HepG2 (cell line): ENCODE results near the gene C11orf68. TPM values are rescaled to one million over a fixed set of nuclear protein-coding genes. Genes with fewer than 3 reads are reported as not detected.

Experiments used
- ARHGAP35 ChIP-seq: sonication (generic); formaldehyde crosslinking; IDR thresholded peaks from 2 replicates; pipeline ENCODE4 v1.9.0; 2022; ENCODE audit warnings: mild to moderate bottlenecking, inconsistent platforms, moderate library complexity, missing genetic modification reagents, borderline replicate concordance
- ARID2 ChIP-seq: sonication (generic); formaldehyde crosslinking; IDR thresholded peaks from 2 replicates; pipeline ENCODE4 v1.8.1; 2022; ENCODE audit warnings: mild to moderate bottlenecking, missing genetic modification reagents, borderline replicate concordance
- ARID5B ChIP-seq: IDR thresholded peaks from 2 replicates; pipeline ENCODE4 v1.4.0; 2020; ENCODE audit warnings: mild to moderate bottlenecking, missing genetic modification reagents
- CEBPZ ChIP-seq: IDR thresholded peaks from 2 replicates; pipeline ENCODE4 v1.6.1; 2012; ENCODE audit warnings: low read length, improper control_type of control experiment
- DR1 ChIP-seq: sonication (generic); formaldehyde crosslinking; IDR thresholded peaks from 2 replicates; pipeline ENCODE4 v1.8.0; 2021; ENCODE audit warnings: mild to moderate bottlenecking, missing genetic modification reagents, inconsistent platforms
- ESRRA ChIP-seq: sonication (generic); formaldehyde crosslinking; IDR thresholded peaks from 2 replicates; pipeline ENCODE4 v1.5.1; 2020; ENCODE audit warnings: mild to moderate bottlenecking, low read depth, missing genetic modification reagents
- KDM1A ChIP-seq: IDR thresholded peaks from 2 replicates; pipeline ENCODE4 v1.6.1; 2016; ENCODE audit warnings: missing compliant biosample characterization
- KLF13 ChIP-seq: sonication (generic); formaldehyde crosslinking; IDR thresholded peaks from 2 replicates; pipeline ENCODE4 v1.4.0; 2020; ENCODE audit warnings: mild to moderate bottlenecking, missing genetic modification reagents
- MXD3 ChIP-seq: IDR thresholded peaks from 2 replicates; pipeline ENCODE4 v1.6.1; 2016; ENCODE audit warnings: mild to moderate bottlenecking, missing biosample characterization, missing genetic modification reagents
- NFE2 ChIP-seq: sonication (generic); formaldehyde crosslinking; IDR thresholded peaks from 2 replicates; pipeline ENCODE4 v1.4.0; 2020; ENCODE audit warnings: missing genetic modification reagents
- PAF1 ChIP-seq: IDR thresholded peaks from 2 replicates; pipeline ENCODE4 v1.6.1; 2016; ENCODE audit warnings: missing genetic modification reagents, missing compliant biosample characterization
- RFX5 ChIP-seq: IDR thresholded peaks from 2 replicates; pipeline ENCODE4 v1.6.1; 2011; ENCODE audit warnings: low read depth, low read length, improper control_type of control experiment
- RFXAP ChIP-seq: sonication (generic); formaldehyde crosslinking; IDR thresholded peaks from 2 replicates; pipeline ENCODE4 v1.4.0; 2020; ENCODE audit warnings: missing genetic modification reagents, borderline replicate concordance
- RNF2 ChIP-seq: fragments of 450-650 bp; conservative IDR thresholded peaks from 2 replicates; pipeline ENCODE4 v1.6.1; 2016; ENCODE audit warnings: low read depth
- TBX2 ChIP-seq: sonication (generic); formaldehyde crosslinking; IDR thresholded peaks from 2 replicates; pipeline ENCODE4 v1.5.0; 2020; ENCODE audit warnings: missing genetic modification reagents, mild to moderate bottlenecking, borderline replicate concordance
- ZNF451 ChIP-seq: sonication (generic); formaldehyde crosslinking; IDR thresholded peaks from 2 replicates; pipeline ENCODE4 v1.5.0; 2020; ENCODE audit warnings: mild to moderate bottlenecking, missing genetic modification reagents
- ZNF614 ChIP-seq: IDR thresholded peaks from 2 replicates; pipeline ENCODE4 v1.6.1; 2018; ENCODE audit warnings: missing biosample characterization, missing genetic modification reagents, inconsistent platforms, borderline replicate concordance
- ZNF737 ChIP-seq: sonication (generic); formaldehyde crosslinking; IDR thresholded peaks from 2 replicates; pipeline ENCODE4 v1.5.0; 2020; ENCODE audit warnings: missing genetic modification reagents, mild to moderate bottlenecking, borderline replicate concordance
- ZNF768 ChIP-seq: sonication (generic); formaldehyde crosslinking; IDR thresholded peaks from 2 replicates; pipeline ENCODE4 v1.4.0; 2020; ENCODE audit warnings: missing genetic modification reagents
- ZNF780A ChIP-seq: sonication (generic); formaldehyde crosslinking; IDR thresholded peaks from 2 replicates; pipeline ENCODE4 v1.8.0; 2022; ENCODE audit warnings: mild to moderate bottlenecking, missing genetic modification reagents, moderate library complexity
- polyA plus RNA-seq, 8 experiments: library from polyadenylated mRNA; depleted of rRNA in 3 of 8; stranded (reverse) in 7 of 8; unstranded in 1 of 8; fragments of >200 nt; fragmentation: Illumina TruSeq in 4 of 8; extraction: Trizol in 4 of 8; gene quantifications; 2 replicates each; pipeline versions ENCODE4 v1.2.1 to v1.2.3, GENCODE V29; 2011 to 2016; ENCODE audit warnings: low read depth in 4 of 8, missing spikeins in 1 of 8, mixed read lengths in 1 of 8; ENCODE audit not compliant: insufficient read depth in 1 of 8
- total RNA-seq, 5 experiments: library from RNA; depleted of rRNA; stranded (reverse); fragments of >200 nt; fragmentation: Illumina TruSeq; extraction: Trizol; gene quantifications; 2 replicates each; pipeline ENCODE4 v1.2.3, GENCODE V29; 2016; ENCODE audit warnings: low read depth in 1 of 5
- TF ChIP-seq, protein P1 (sequence below): sonication (generic); formaldehyde crosslinking; IDR thresholded peaks from 2 replicates; pipeline ENCODE4 v1.4.0; 2020; ENCODE audit warnings: mild to moderate bottlenecking, missing genetic modification reagents
- TF ChIP-seq, protein P2 (sequence below): sonication (generic); formaldehyde crosslinking; IDR thresholded peaks from 2 replicates; pipeline ENCODE4 v1.8.1; 2023; ENCODE audit warnings: mild to moderate bottlenecking, missing genetic modification reagents, borderline replicate concordance

Gene C11orf68
- total and polyA plus RNA-seq, 2 of the 13 experiments (the other 11 are each of a cell fraction or from before 2014, with no cell fraction given), result 8.4 to 28.3 TPM

DNA sequence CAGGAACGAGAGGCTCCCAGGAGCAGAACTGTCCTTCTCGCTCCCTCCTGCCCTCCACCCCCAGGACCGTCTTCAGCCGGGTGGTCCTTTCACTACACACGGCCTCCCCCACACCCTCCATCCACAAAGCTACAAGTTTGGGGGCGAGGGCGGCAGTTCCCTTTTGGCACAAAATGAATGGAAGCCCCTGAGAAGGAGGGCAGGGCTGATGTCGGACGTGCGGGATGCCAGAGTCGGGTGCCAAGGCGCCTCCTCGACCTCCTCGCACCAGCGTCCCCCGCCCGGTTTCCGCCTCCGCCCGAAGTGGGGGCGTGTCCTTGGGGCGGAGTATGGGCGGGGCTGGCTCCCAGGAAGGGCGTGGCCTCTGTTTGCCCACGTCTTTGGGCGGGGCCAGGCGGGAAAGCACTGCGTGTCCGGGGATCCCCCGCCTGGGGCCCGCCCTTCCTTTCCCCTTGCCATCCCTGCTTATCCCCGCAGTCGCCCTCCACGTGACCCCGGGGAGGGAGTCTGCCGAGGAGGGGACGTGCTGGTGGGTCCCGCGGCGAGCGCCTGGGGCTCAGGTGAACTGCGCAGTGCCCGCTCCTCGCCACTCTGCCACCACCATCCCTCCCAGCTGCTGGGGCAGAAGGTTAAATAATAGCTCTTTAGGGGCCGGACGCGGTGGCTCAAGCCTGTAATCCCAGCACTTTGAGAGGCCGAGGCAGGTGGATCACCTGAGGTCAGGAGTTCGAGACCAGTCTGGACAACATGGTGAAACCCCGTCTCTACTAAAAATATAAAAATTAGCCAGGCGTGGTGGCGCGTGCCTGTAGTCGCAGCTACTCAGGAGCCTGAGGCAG is 45.3 kb downstream of the C11orf68 start (continued):
- no peak for TF ChIP-seq CEBPZ
- peak; percentile 79; the same call in 1 of the 2 replicates for TF ChIP-seq ZNF451 (CRISPR knock-in tag)
- no peak for TF ChIP-seq ZNF768 (CRISPR knock-in tag)
- peak; percentile 63 for TF ChIP-seq ARID5B
- no peak for TF ChIP-seq NFE2 (CRISPR knock-in tag)
- TF ChIP-seq, protein P1, sequence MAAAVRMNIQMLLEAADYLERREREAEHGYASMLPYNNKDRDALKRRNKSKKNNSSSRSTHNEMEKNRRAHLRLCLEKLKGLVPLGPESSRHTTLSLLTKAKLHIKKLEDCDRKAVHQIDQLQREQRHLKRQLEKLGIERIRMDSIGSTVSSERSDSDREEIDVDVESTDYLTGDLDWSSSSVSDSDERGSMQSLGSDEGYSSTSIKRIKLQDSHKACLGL, result no peak
- no peak for TF ChIP-seq ARID2 (CRISPR knock-in tag)
- no peak for TF ChIP-seq RFXAP
- peak; percentile 21; the same call in 1 of the 2 replicates for TF ChIP-seq KDM1A (CRISPR knock-in tag)
- TF ChIP-seq KLF13 (CRISPR knock-in tag), result no peak
- TF ChIP-seq DR1 (CRISPR knock-in tag), result no peak
- TF ChIP-seq ZNF614 (CRISPR knock-in tag), result no peak
- TF ChIP-seq RFX5, result no peak
- TF ChIP-seq, protein P2, sequence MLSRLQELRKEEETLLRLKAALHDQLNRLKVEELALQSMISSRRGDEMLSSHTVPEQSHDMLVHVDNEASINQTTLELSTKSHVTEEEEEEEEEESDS (CRISPR knock-in tag), result no peak
- TF ChIP-seq MXD3 (CRISPR knock-in tag), result peak; percentile 57; the same call in 1 of the 2 replicates
- 0 out of 2 replicates have a peak, but pooled peaks have one; percentile 58 for TF ChIP-seq ESRRA (CRISPR knock-in tag)
- TF ChIP-seq ARHGAP35 (CRISPR knock-in tag), result no peak; the same call in 1 of the 2 replicates
- TF ChIP-seq TBX2 (CRISPR knock-in tag), result peak; percentile 74
- TF ChIP-seq ZNF737 (CRISPR knock-in tag), result no peak
- no peak for TF ChIP-seq PAF1 (CRISPR knock-in tag)
- no peak for TF ChIP-seq RNF2
- no peak; the same call in 1 of the 2 replicates for TF ChIP-seq ZNF780A (CRISPR knock-in tag)
